Fibroblast of skin of right quadriceps (primary cell): ENCODE results near the gene UTP14A.

Source experiments
- DNase-seq: peaks from one replicate; pipeline ENCODE4 v3.0.0-alpha.2; 2013

UTP14A gene

DNA sequence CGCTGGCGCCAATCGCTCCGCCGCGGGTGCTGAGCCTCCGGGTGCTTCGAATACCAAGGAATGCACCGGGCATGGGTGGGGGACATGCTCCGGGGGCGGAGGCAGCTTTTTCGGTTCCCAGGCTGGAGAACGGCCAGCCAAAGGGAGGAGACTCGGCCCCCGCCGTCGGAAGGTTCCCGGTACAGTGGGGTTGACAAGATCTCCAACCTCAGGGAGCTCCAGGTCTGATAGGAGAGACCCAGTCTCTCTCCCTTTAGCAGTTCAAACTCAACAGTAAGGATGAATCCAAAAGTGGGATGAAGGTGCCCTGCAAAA is 47.3 kb downstream of the UTP14A start:
- no peak for DNase-seq

GRCh38 chrX:129953881-129954280 is 47.9 kb downstream of the UTP14A start:
- DNase-seq: no peak

DNA sequence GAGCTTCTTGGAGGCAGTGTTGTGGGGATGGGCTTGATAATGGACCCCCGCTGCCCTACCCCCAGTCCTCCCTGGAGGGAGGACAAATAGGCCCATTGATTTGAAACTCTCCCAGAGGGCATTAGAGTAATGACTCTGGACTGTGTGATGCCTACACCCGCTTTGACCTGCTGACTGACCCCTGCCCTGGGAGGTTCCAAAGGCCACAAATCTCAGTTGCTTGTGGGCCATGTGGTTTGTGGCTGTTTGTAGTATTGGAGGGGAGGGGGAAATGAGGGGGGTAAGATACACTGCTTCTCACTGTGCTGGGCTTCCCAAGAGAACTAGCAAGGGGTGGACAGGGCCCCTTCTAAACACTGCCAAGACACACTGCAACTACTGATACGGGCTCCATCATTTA is 48.8 kb downstream of the UTP14A start:
- no peak for DNase-seq

- DNase-seq: no peak
Observed at GRCh38 chrX:129955682-129956081, 49.7 kb downstream of the UTP14A start.

DNA sequence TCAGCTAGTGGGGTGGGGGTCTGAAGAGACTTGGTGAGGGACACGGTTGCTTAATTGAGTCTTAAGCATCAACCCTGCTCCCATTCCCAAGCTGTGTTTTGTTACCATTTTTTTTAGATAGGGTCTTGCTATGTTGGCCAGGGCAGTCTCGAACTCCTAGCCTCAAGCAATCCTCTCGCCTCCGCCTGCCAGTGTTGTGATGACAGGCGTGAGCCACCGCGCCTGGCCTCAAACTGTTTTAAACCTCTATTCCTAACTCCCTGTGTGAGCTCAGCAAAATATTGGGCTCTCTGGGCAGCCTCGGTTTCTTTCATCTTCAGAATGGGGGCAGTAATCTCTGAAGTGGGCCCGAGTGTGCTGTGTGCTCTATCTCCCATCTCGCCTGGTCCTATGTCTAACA is 50.2 kb downstream of the UTP14A start:
- DNase-seq: no peak

GRCh38 chrX:129956765-129957164 is 50.8 kb downstream of the UTP14A start:
- no peak for DNase-seq

DNA sequence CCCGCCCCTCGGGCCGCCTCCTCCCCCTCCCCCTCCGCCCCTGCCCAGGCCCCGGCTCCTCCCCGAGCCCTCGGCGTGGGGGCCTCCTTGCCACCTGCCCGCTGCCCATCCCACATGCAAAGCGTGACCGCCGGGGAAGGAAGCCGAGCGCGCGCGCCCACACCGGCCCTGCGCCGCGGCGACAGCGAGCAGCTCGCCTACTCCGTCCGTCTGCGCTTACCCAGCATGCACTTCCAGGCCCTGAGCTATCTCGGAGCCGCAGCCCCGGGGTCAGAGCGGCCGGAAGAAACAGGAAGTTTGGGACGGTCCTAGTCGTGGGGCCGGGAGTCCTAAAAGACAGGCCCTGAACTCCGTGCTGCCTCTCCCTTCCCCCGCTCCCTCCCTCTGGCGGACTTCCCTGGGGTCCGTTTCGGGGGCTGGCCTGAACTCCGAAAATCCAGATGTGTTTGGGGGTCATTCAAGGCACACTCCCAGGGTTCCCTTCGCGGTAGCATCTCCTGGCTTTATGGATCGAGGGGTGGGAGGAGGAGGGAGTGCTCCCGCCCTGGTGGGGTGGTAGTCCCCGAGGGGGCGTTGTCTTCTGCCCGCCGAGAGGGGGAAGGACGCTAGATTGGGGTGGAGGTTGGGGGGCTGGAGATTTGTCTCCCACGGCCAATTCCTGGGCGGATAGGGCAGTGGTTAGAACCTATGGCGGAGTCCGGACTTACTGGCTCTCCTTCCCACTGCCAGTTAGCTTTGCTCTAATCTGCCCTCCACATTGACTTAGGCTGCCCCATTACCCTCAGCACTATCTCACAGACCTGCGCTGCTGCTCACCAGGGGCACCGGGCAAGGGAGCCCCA is 51.5 kb downstream of the UTP14A start:
- DNase-seq: peak; percentile 22

- DNase-seq: no peak
Observed at GRCh38 chrX:129958083-129958465, 52.1 kb downstream of the UTP14A start.

- no peak for DNase-seq
Observed at GRCh38 chrX:129958814-129959492, 53.0 kb downstream of the UTP14A start.

DNA sequence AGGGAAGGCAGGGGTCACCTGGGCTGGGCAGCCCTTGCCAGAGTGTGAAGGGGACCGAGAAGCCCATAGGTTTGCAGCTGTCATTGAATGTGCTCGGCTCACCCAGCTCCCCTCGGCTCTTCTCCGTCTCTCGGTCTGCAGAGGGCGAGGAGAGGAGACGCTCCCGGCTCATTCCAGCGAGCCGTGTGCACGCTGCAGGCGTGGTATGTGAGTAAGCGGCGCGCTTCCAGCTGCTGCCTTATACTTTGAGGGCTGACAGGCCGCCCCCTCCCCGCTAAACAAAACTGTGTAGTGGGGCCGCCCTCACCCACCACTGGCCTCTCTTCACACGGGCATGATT is 53.5 kb downstream of the UTP14A start:
- peak; percentile 24 for DNase-seq

DNA sequence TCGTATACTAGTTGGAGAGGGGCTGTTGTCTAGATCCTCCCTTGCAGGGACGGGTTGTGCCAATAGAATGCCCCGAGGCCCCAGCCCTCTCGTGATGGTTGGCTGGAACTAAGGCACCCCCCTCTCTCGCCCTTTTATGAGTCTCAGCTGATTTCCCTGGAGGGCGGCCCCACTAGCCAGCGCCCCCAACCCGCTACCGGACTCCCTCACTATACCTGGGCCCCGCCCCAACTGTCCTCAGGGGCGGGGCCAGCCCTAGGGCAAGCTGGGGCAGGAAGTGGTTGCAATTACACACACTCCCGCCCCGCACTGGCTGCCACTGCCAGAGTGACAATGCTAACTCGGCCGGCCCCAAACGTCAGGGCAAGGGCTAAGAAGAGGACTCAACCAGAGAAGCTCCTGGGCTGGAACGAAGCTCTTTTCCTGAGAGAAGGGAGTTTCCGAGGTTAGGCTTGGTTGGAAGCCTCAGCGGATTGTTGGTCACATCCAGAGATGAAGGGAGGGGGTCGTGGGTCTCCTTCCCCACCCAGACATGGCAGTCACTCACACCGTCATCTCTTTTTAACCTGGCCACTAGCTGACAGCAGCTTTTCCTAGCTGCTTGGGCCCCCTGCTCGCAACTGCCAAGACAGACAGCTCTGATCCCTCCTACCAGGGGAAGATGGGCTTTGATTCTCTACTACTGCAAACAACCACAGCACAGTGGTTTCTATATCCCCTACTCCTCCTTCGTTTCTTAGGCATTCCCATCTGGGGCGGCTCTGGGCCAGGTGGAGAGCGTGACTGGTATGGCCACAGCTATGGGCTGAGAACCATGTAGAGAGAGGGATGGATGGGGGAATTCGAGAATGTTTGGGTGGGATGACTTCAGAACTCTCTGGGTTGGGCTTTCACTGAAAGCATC is 55.5 kb downstream of the UTP14A start:
- DNase-seq: no peak

- no peak for DNase-seq
Observed at GRCh38 chrX:129963729-129964128, 57.8 kb downstream of the UTP14A start.

DNA sequence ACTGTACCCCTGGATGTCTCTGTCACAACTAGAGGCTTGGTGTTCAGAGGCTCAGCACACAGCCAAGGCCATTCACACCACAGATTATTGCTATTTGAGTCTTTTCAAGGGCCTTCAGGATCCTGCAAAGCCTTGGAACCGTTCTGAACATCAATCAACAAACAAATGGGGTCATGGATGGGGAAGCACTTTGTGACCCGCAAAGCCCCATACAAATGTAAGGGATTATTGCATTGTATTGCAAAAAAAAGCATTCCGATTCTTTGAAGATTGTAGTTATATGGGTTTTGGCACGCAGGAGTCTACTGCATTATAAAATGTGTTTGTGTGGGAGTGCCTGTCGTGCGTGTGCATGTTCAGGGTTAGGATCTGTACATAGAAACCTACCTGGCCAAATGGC is 59.2 kb downstream of the UTP14A start:
- no peak for DNase-seq

- DNase-seq: no peak
Observed at GRCh38 chrX:129968968-129969367, 63.0 kb downstream of the UTP14A start.

DNA sequence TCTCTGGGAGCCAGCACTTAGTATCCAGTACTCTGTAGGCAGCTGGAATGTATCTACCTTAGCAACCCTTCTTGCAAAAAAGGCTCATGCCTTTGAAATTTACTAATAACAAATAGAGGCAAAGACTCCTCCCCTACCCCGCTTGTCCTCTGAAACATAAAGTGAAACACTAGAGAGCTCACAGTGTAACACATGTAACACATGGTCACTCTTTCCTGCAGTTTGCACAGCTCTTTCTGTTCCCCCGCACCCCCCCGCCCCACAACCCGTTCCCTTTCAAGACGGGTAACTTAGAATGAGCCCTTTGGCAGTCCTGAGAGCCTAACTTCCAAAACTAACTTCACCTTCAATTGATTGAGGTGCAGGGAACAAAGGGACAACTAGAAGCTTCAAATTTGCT is 70.5 kb downstream of the UTP14A start:
- DNase-seq: no peak
